ENCODE data around the gene RLN2.

DNA sequence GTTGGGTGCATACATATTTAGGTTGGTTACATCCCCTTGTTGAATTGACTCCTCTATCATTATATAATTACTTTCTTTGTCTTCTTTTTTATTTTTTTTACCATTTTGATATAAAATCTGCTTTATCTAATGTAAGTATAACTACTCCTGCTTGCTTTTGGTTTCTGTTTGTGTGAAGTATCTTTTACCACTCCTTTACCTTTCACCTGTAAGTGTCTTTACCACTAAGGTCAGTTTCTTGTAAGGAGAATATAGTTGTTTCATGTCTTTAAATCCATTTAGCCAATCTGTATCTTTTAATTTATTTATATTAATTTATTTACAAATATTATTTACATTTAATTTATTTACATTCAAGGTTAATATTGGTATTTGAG lies 40.3 kb downstream of the RLN2 start:
- TF ChIP-seq, protein P1, sequence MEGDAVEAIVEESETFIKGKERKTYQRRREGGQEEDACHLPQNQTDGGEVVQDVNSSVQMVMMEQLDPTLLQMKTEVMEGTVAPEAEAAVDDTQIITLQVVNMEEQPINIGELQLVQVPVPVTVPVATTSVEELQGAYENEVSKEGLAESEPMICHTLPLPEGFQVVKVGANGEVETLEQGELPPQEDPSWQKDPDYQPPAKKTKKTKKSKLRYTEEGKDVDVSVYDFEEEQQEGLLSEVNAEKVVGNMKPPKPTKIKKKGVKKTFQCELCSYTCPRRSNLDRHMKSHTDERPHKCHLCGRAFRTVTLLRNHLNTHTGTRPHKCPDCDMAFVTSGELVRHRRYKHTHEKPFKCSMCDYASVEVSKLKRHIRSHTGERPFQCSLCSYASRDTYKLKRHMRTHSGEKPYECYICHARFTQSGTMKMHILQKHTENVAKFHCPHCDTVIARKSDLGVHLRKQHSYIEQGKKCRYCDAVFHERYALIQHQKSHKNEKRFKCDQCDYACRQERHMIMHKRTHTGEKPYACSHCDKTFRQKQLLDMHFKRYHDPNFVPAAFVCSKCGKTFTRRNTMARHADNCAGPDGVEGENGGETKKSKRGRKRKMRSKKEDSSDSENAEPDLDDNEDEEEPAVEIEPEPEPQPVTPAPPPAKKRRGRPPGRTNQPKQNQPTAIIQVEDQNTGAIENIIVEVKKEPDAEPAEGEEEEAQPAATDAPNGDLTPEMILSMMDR (IDR thresholded peaks at IDR 0.05) = no peak
- no peak for TF ChIP-seq POLR2A (IDR thresholded peaks at IDR 0.05)

Data from suprapubic skin (tissue), 3 donors.